Loucy (cell line): Measurements from ENCODE around the gene SDR39U1.
"Not testable (repeated sequence)": the region's sequence is repeated elsewhere in the genome, so short reads cannot be mapped to it uniquely, and the experiment has no call there.

Experiments used
- H2AFZ ChIP-seq: fragments of 200-600 bp; sonication (generic); 2 replicates; pipeline ENCODE4 v1.6.0; 2016; ENCODE audit warnings: antibody characterized with exemption, mild to moderate bottlenecking, low read length, moderate library complexity
- H3F3A ChIP-seq: fragments of 200-600 bp; 2 replicates; pipeline ENCODE4 v1.6.0; 2016; ENCODE audit warnings: antibody characterized with exemption, low read depth, mild to moderate bottlenecking
- H3K27me3 ChIP-seq: fragments of 200-600 bp; sonication (generic); 2 replicates; pipeline ENCODE4 v1.6.1; 2014; ENCODE audit warnings: low read length, mild to moderate bottlenecking; ENCODE audit not compliant: insufficient read depth, poor library complexity, severe bottlenecking
- H3K36me3 ChIP-seq: fragments of 200-600 bp; sonication (generic); 2 replicates; pipeline ENCODE4 v1.6.1; 2016; ENCODE audit warnings: low read length; ENCODE audit not compliant: insufficient read depth
- H3K4me1 ChIP-seq: fragments of 200-600 bp; sonication (generic); 2 replicates; pipeline ENCODE4 v1.5.1; 2014; ENCODE audit warnings: low read length, mild to moderate bottlenecking; ENCODE audit not compliant: insufficient read depth, poor library complexity, severe bottlenecking
- H3K4me2 ChIP-seq: fragments of 200-600 bp; sonication (generic); 2 replicates; pipeline ENCODE4 v1.6.0; 2014; ENCODE audit warnings: antibody characterized with exemption, low read length, low read depth, mild to moderate bottlenecking; ENCODE audit not compliant: poor library complexity, severe bottlenecking
- H3K4me3 ChIP-seq: fragments of 200-600 bp; sonication (generic); 2 replicates; pipeline ENCODE4 v1.5.1; 2014; ENCODE audit warnings: low read length, mild to moderate bottlenecking, mixed read lengths; ENCODE audit not compliant: poor library complexity, severe bottlenecking
- H3K79me2 ChIP-seq: fragments of 200-600 bp; sonication (generic); 2 replicates; pipeline ENCODE4 v1.6.1; 2014; ENCODE audit warnings: low read length; ENCODE audit not compliant: insufficient read depth
- H3K9ac ChIP-seq: fragments of 200-600 bp; sonication (generic); 2 replicates; pipeline ENCODE4 v1.6.0; 2014; ENCODE audit warnings: mild to moderate bottlenecking, low read depth, low read length, moderate library complexity; ENCODE audit not compliant: poor library complexity, severe bottlenecking
- H3K9me2 ChIP-seq: fragments of 200-600 bp; sonication (generic); replicated peaks from 2 replicates; pipeline ENCODE4 v1.6.1; 2016; ENCODE audit warnings: low read depth, low read length, mixed read lengths
- H3K9me3 ChIP-seq: fragments of 200-600 bp; sonication (generic); 2 replicates; pipeline ENCODE4 v1.6.1; 2014; ENCODE audit warnings: mild to moderate bottlenecking, antibody characterized with exemption, low read length, low read depth; ENCODE audit not compliant: insufficient read depth
- H4K20me1 ChIP-seq: fragments of 200-600 bp; sonication (generic); 2 replicates; pipeline ENCODE4 v1.6.0; 2014; ENCODE audit warnings: antibody characterized with exemption, low read length, mild to moderate bottlenecking; ENCODE audit not compliant: insufficient read depth, poor library complexity, severe bottlenecking
- EZH2phosphoT487 ChIP-seq: fragments of 200-600 bp; IDR thresholded peaks from 2 replicates; pipeline ENCODE4 v1.6.1; 2018; ENCODE audit warnings: antibody characterized with exemption, mild to moderate bottlenecking, moderate library complexity, borderline replicate concordance
- TF ChIP-seq, protein P1 (sequence below): fragments of 200-600 bp; sonication (generic); conservative IDR thresholded peaks from 2 replicates; pipeline ENCODE4 v1.5.1; 2014; ENCODE audit warnings: mild to moderate bottlenecking, antibody characterized with exemption, low read length

Gene SDR39U1

DNA sequence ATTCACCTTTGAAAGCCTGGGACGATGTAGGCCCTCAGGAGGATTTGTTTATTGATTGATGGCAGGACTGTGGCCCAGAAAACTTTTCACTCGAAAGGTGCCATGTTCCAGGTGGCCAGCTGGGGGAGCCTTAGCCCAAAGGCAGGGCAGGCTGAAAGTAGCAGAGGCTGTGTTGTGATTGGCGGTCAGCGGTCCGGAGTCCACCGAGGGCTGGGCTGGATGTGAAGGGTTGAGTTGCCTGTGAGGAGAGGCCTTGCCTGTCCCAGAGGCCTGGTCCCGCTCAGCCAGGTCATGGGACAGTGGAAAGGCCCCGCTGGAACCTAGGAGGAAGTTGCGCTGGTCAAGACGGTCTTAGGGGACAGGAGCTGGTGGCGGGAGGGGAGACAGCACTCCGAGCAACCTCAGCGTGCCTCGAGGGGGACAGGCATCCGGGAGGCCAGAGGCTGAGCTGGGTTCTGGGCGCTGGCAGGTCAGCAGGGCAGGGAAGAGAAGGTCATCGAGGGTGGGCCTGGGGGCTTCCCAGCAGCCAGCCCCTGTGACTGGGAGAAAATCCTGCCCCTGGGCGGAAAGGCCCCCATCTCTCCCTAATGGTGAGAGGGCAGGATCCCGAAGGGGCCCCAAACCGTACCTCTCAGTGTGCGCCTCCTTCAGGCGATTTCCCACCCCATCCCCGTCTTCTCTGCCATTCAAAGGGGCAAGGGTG lies 39.2 kb upstream of the SDR39U1 start:
- TF ChIP-seq, protein P1, sequence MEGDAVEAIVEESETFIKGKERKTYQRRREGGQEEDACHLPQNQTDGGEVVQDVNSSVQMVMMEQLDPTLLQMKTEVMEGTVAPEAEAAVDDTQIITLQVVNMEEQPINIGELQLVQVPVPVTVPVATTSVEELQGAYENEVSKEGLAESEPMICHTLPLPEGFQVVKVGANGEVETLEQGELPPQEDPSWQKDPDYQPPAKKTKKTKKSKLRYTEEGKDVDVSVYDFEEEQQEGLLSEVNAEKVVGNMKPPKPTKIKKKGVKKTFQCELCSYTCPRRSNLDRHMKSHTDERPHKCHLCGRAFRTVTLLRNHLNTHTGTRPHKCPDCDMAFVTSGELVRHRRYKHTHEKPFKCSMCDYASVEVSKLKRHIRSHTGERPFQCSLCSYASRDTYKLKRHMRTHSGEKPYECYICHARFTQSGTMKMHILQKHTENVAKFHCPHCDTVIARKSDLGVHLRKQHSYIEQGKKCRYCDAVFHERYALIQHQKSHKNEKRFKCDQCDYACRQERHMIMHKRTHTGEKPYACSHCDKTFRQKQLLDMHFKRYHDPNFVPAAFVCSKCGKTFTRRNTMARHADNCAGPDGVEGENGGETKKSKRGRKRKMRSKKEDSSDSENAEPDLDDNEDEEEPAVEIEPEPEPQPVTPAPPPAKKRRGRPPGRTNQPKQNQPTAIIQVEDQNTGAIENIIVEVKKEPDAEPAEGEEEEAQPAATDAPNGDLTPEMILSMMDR = peak; percentile 93
- TF ChIP-seq EZH2phosphoT487 = no peak
- H4K20me1 ChIP-seq = no peaks in the 10 kb centered on the region
- no peaks in the 10 kb centered on the region for H3K36me3 ChIP-seq
- no peaks in the 10 kb centered on the region for H3K27me3 ChIP-seq
- H3K4me1 ChIP-seq = peaks cover 24% of the 10 kb centered on the region
- no peak overlapping the region for H2AFZ ChIP-seq
- no peak overlapping the region for H3K4me2 ChIP-seq
- no peak overlapping the region for H3K9ac ChIP-seq
- no peak overlapping the region for H3K4me3 ChIP-seq
- H3K9me3 ChIP-seq = no peaks in the 10 kb centered on the region
- no peaks in the 10 kb centered on the region for H3K9me2 ChIP-seq
- H3F3A ChIP-seq = 0 out of 2 replicates have a peak, but pooled peaks cover 6% of the 10 kb centered on the region
- no peaks in the 10 kb centered on the region for H3K79me2 ChIP-seq

DNA sequence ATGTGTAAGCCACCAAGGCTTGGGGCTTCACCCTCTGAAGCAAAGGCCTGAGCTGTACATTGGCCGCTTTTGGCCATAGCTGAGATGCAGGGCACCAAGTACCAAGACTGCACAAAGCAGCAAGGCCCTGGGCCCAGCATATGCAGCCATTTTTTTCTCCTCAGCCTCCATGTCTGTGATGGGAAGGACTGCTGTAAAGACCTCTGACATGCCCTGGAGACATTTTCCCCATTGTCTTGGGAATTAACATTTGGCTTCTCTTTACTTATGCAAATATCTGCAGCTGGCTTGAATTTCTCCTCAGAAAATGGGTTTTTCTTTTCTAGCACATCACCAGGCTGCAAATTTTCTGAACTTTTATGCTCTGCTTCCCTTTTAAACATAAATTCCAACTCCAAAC lies 37.4 kb upstream of the SDR39U1 start:
- peaks cover 36% of the 10 kb centered on the region for H3K4me1 ChIP-seq
- H3K4me2 ChIP-seq, H3K9ac ChIP-seq, H3K4me3 ChIP-seq, H3K79me2 ChIP-seq, H3K9me3 ChIP-seq, H4K20me1 ChIP-seq, H3K27me3 ChIP-seq, H3K9me2 ChIP-seq, H3K36me3 ChIP-seq, H3F3A ChIP-seq, H2AFZ ChIP-seq: not testable (repeated sequence)

DNA sequence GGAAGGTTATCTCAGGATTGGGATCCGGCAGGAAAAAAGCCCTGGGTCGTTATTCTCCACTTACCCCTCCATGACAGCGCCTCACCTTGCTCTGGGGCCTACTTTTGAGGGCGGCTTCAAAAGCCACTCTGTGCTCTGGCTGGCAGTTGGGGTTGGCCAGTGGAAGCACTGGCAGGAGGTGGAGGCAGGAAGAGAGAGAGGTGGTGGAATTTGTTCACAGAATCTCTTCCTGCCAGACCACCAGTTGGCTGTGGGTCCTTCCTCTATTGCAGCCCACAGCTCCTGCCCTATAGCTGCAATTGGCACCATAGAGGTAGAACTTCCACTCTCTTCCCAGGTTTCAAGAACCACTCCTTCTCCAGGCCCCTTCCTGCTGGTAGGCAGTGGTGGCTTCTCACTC lies 32.7 kb upstream of the SDR39U1 start:
- Histone ChIP-seq H3K9ac (peak overlapping the region; percentile 55), H3K4me3 (peak overlapping the region; percentile 16), H3F3A (no peaks in the 10 kb centered on the region), H2AFZ (no peak overlapping the region), H3K4me2 (peak overlapping the region; percentile 44), H4K20me1 (no peaks in the 10 kb centered on the region), H3K4me1 (peaks cover 28% of the 10 kb centered on the region), H3K27me3 (no peaks in the 10 kb centered on the region), H3K9me3 (no peaks in the 10 kb centered on the region), H3K79me2 (no peaks in the 10 kb centered on the region), H3K36me3 (no peaks in the 10 kb centered on the region), H3K9me2 (no peaks in the 10 kb centered on the region)
- TF ChIP-seq, protein P1 = no peak
- no peak for TF ChIP-seq EZH2phosphoT487

DNA sequence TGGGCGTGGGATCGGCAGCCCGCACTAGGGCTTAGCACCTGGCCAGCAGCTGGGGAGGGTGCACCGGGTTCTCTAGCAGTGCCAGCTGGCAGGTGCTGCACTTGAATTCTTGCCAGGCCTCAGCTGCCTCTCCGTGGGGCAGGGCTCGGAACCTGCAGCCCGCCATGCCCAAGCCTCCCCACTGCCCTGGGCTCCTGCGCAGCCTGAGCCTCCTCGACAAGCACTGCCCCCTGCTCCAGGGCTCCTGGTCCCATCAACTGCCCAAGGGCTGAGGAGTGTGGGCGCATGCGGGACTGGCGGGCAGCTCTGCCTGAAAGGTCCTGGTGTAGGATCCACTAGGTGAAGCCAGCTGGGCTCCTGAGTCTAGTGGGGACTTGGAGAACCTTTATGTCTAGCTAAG lies 30.6 kb upstream of the SDR39U1 start:
- Histone ChIP-seq H3K4me2 (no peak overlapping the region), H3K4me1 (peaks cover 28% of the 10 kb centered on the region), H3F3A (no peaks in the 10 kb centered on the region), H4K20me1 (no peaks in the 10 kb centered on the region), H3K9ac (no peak overlapping the region), H3K4me3 (no peak overlapping the region), H3K27me3 (no peaks in the 10 kb centered on the region), H3K9me2 (no peaks in the 10 kb centered on the region), H3K9me3 (no peaks in the 10 kb centered on the region), H3K36me3 (no peaks in the 10 kb centered on the region), H2AFZ (no peak overlapping the region), H3K79me2 (no peaks in the 10 kb centered on the region)
- TF ChIP-seq EZH2phosphoT487 = no peak
- TF ChIP-seq, protein P1 = no peak

DNA sequence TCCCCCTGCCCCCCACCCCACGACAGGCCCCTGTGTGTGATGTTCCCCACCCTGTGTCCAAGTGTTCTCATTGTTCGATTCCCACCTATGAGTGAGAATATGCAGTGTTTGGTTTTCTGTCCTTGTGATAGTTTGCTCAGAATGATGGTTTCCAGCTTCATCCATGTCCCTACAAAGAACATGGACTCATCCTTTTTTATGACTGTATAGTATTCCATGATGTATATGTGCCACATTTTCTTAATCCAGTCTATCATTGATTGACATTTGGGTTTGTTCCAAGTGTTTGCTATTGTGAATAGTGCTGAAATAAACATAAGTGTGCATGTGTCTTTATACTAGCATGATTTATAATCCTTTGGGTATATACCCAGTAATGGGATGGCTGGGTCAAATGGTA lies 27.9 kb upstream of the SDR39U1 start:
- not testable (repeated sequence) for H3K36me3 ChIP-seq, H3K9me3 ChIP-seq, H3K9ac ChIP-seq, H2AFZ ChIP-seq, H3K9me2 ChIP-seq, H3K79me2 ChIP-seq, H3F3A ChIP-seq, H3K4me2 ChIP-seq, H3K27me3 ChIP-seq, H4K20me1 ChIP-seq, H3K4me3 ChIP-seq
- H3K4me1 ChIP-seq = peaks cover 20% of the 10 kb centered on the region
